GM19351 (cell line): Measurements from ENCODE around the gene DET1.
"Not testable (repeated sequence)": the region's sequence is repeated elsewhere in the genome, so short reads cannot be mapped to it uniquely, and the experiment has no call there.

Source experiments
- ATAC-seq: cut with Tn5 transposase; IDR thresholded peaks from one replicate; pipeline ENCODE4 v1.9.1; 2021; ENCODE audit warnings: mild to moderate bottlenecking, moderate library complexity; ENCODE audit not compliant: unreplicated experiment

Gene DET1

DNA sequence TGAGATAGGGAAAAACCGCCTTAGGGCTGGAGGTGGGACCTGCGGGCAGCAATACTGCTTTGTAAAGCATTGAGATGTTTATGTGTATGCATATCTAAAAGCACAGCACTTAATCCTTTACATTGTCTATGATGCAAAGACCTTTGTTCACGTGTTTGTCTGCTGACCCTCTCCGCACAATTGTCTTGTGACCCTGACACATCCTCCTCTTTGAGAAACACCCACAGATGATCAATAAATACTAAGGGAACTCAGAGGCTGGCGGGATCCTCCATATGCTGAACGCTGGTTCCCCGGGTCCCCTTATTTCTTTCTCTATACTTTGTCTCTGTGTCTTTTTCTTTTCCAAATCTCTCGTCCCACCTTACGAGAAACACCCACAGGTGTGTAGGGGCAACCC is 5.4 kb downstream of the DET1 start:
- not testable (repeated sequence) for ATAC-seq

DNA sequence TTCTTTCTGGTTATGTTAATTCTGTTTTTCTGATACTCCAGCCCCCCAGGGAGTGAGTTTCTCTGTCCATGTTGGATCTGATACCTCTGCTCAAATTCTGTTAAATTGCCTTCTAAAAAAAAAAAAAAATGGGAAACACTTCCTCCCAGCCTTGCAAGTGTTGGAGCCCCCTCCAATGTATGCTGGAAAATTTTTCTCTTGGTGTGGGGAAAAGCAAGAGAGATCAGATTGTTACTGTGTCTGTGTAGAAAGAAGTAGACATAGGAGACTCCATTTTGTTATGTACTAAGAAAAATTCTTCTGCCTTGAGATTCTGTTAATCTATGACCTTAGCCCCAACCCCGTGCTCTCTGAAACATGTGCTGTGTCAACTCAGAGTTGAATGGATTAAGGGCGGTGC is 6.1 kb downstream of the DET1 start:
- ATAC-seq: not testable (repeated sequence)

DNA sequence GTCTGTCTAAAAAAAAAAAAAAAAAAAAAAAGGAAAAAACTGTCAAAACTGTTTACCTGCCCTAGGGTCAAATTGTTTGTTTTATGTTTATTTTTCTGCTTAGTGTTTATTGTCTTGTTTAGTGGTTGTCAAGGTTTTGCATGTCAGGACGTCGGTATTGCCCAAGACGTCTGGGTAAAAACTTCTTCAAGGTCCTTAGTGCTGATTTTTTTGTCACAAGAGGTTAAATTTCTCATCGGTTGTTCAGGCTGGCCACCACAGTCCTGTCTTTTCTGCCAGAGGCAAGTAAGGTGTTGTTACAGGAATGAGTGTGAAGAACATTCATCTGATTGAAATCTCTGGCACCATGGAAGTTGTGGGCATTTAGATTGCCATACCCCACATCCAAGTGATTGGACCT is 7.0 kb downstream of the DET1 start:
- ATAC-seq: no peak

DNA sequence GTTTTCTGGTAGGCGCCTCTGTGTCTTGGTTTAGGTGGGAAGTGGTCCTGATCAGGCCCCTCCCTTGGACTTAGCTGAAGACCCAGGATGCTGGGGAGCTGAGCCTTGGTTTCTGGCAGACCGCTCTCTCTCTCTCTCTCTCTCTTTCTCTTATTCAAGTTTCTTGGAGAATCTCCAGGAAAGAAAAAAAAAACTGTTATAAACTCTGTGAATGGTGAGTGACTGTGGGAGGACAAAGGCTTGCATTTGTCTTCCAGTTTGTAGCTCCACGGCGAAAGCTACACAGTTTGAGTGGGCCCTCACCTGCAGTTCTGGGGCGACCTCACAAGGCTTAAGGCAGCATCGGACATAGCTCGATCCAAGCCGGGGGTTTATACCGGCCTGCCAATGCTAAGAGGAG is 7.5 kb downstream of the DET1 start:
- ATAC-seq: no peak

DNA sequence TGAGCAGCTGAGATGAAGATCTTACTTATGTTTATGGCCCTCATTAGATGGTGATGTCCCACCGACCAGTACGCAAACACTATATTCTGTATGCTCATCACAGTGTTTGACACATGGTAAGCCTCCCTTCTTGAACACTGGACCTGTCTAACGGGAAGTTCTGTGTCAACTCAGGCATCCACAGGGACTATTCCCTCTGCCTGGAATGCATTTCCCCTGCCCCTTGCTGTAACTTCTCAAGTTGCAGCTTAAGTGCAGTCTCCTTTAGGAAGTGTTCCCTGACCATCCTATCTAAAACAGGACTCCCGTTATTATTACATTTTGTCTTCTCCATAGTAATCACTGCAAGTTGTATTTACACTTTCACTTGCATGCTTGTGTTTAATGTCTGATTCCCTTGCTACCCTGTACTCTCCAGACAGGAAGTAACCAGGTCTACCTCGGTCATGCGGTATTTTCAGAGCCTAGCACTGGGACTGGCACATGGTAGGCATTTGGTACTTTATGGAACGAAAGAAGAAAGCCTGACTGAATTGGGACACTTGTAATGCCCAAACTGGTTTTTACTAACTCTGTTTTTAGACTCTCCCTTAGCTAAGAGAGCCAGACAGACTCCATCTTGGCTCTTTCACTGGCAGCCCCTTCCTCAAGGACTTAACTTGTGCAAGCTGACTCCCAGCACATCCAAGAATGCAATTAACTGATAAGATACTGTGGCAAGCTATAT is 8.7 kb downstream of the DET1 start:
- no peak for ATAC-seq

DNA sequence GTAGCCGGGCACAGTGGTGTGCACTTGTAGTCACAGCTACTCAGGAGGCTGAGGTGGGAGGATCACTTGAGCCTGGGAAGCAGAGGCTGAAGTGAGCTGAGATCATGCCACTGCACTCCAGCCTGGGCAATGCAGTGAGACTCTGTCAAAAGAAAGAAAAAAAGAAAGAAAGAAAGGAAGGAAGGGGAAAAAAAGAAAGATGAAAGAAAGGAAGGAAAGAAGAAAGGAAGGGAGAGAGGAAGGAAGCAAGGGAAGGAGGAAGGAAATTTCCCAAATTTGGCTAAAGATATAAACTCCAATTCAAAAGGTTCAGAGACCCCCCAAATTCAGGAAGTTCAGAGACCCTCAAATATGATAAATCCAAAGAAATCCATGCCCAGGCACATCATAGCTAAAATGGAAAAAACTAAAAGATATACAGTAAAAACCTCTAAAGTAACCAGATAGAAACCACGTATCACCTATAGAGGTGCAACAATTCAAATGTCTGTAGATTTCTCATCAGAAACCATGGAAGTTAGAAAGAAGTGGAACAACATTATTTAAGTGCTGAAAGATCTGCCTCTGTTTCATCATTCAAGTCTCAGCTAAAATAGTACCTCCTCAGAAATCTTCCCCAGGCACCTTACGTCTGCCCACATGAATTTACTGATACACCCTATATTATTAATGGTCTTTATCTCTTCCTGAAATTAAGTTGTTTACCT is 10.7 kb downstream of the DET1 start:
- ATAC-seq: no peak

DNA sequence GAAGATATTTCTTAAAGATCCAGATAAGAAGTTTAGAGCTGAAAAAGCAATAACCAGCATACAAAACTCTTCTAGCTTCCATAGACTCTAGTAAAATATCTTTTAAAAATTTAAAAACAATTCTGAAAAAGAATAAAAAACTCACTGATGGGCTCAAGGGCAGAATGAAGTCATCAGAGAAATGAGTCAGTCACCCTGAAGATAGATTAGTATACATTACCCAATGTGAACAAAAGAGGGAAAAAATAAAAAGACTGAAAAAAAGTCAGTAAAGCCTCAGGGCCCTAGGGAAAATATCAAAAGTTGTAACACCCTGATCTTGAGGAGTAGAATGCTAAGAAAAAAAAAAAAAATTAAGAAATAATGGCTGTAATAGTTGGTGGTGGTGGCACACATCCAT is 11.4 kb downstream of the DET1 start:
- ATAC-seq: no peak

DNA sequence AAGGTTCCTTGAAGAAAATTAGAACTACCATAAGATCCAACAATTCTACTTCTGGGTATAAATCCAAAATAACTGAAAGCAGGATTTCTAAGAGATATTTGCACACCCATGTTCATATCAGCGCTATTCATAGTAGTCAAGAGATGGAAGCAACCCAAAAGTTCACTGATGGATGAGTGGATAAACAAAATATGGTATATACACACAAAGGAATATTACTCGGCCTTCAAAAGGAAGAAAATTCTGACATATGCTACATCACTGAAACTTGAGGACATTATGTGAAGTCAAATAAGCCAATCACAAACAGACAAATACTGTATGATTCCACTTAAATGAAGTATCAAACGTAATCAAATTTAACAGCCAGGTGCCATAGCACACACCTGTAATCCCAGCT is 13.1 kb downstream of the DET1 start:
- no peak for ATAC-seq

DNA sequence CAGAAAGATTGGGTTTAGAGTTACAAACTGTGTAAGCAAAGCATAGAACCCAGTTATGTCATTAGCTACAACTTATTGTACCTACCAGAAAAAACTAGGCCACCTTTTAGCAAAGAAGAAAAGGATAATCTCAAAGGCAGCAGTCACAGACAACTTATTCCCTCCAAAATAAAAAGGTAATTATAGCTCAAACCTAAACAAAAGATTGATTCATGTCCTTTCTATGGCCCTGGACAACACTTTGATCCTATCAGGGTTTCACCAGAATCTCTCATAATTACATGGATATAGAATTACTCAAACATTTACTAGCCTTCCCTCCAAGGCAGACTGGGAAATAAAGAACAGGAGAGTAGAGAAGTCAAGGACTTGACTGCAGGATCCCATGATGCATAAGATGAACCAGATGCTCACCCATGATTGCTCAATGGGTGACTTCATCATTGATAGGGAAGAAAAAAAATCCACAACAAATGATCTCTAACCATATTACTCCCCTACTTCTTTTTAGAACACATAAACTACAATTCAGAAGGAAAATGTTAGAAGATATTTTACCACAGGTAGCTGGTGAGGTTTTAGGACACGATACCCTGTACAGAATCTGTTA is 17.4 kb downstream of the DET1 start:
- no peak for ATAC-seq

DNA sequence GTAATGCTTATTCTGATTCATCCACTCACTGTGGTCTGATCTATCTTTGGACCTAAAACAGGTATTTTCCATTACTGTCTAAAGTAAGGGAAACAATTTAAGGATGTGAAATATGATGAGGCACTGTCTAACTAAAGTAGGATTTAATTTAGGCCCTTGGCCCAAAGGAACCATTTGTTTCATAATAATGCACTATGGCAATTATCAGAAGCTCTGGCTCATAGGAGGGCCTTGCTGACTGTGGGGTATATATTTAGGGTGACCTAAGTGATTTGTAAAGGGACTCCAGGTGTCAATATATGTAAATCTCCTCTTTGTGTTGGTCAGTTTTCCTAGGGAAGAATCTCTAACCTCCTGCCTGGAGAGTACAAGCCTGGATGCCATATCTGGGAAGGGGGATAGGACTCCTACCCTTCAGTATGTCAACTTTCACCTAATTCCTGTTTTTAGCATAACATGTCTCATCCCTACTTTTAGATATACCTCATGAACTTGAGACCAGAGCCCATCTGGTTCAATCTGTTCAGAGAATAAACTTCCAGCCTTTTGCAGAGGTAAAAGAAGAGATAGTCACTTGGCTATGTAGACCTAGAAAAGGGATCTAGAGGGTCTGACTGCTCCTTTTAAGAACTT is 20.1 kb downstream of the DET1 start:
- no peak for ATAC-seq

DNA sequence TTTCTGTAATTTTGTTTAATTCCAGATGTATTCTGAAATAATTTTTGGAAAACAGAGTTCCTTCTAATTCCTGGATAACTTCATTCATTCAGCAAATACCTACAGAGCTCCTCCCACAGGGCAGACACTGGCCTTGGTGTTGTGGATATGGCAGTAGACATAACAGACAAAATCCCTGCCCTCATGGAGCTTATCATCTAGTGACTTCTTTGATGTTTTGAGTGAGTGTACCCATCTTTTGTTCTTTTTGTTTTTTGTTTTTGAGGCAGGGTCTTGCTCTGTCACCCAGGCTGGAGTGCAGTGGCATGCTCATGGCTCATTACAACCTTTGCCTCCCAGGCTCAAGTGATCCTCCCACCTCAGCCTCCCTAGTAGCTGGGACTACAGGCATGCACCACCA is 21.1 kb downstream of the DET1 start:
- no peak for ATAC-seq

DNA sequence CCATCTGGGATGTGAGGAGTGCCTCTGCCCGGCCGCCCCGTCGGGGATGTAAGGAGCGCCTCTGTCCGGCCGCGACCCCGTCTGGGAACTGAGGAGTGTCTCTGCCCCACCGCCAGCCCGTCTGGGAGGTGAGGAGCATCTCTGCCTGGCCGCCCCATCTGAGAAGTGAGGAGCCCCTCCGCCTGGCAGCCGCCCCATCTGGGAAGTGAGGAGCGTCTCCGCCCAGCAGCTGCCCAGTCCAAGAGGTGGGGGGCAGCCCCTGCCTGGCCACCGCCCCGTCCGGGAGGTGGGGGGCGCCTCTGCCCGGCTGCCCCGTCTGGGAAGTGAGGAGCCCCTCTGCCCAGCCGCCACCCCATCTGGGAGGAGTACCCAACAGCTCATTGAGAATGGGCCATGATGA is 22.4 kb downstream of the DET1 start:
- not testable (repeated sequence) for ATAC-seq

DNA sequence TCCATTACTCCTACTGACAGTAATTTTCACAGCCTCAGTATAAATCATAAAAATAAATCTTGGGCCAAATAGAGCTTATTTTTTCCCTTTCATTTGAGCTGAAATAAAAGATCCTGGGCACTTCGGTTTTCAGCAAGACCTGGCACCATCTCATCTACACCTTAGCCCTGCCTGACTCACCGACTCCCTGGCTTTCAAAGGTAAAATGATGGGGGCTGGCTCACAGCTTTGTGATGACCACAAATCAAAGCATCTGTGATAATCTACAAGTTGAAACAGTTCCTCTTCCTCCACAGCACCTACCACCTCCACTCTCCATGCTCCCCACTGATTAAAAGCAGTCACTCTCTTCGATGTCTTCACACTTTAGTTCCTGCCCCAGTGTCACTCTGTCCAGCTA is 27.6 kb downstream of the DET1 start:
- ATAC-seq: no peak

DNA sequence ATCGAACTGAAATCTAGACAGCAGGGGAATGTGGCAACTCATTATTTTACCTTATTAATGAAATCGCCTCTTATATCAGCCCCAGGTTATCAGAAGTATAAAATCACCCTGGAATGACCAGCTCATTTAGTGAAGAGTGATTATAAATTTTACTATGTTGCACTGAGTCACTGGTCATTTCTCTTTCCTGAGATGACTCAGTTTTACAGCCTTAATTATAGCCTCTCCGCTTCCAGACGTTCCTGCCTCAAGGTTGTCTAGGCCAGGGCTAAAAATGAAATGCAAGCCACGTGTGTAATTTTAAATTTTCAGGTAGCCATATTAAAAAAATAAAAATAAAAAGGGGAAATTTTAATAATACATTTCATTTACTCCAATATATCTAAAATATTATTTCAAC is 33.3 kb downstream of the DET1 start:
- no peak for ATAC-seq

DNA sequence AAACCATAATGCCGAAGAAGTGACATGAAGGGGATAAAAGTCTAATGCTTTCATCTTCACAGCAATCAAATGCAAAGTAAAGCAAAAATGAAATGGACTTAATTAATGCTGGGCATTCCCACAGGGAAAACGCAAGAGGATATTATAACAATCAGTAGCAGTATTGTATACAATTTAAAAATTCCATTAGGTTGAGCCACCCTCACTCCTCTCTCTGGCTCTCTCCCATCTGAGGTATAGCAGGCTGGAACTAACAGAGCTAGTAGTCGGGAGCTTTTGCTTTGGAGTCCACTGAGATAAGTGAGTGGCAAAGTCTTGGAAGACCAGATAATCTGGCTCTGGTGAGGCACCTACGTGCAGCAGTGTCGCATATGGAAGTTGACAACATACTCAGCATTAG is 33.9 kb downstream of the DET1 start:
- no peak for ATAC-seq

DNA sequence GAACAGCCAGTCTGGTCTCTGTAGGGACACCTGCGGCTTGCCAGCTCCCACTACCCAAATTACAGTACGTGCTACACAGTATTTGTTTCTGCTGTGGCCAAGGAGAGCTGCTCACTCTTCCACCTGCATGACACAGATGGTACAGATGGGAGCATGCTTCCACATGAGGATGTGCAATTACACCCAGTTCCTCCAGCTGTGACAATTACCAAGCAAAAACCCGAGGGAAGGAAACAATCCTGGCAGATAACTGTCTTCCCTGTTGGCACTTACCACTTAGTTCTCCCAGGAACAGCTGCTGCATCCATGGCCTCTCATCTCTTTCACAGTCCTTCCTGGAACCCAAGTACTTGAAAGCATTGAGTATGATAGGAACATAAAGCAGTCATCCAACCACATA is 34.4 kb downstream of the DET1 start:
- no peak for ATAC-seq

DNA sequence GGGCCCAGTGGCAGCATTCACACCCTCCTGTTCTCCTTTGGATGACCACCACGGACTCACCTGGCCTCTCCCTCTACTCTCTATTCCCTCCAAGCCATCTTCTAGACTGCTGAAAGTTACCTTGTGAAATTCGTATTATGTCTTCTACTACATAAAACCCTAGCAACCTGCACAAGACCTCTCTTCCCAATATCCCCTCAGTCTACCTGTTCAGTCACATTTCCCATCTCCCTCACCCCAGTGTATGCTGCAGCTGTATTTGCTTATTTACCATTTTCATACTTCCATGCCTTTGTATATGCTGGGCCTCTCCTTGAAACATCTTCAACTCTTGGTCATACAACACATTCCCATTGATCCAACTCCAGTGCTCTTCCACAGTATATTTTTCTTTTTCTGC is 35.3 kb downstream of the DET1 start:
- no peak for ATAC-seq

DNA sequence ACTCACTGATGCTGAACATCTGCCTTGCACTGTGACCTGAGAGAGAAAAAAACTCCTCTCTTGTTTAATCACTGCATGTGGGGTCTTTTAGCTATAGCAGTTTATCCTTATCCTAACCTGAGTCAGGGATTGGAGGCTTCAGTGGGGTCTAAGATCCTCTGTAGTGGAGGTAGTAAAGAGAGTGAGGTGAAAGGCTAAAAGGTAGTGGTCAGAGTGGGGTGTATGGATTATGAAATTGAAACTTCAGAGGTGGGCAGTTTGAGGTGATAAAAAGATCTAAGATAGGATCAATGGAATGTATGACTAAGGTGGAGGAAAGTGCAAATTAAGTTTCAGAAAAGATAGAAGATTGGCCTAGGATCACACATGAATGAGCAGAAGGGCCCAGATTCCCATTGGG is 36.5 kb downstream of the DET1 start:
- ATAC-seq: peak; percentile 53

DNA sequence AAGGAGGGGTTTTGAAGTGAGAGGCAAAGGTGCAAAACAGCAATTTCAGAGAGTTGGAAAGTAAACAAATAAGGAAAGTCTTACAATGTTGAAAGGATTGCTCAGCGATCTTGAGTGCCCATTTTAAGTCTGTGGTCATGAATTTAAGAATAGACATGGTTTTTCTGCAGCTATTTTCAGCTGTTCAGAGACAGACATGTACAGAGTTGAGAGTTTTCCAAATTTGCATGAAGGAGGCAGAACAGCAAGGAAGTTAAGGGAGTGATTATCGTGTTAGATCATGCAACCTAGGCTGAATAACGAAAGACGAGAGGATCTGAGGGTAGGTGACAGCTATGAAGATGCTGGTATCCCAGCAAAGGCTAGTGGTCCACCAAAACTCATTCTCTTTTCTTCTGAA is 37.2 kb downstream of the DET1 start:
- ATAC-seq: no peak

DNA sequence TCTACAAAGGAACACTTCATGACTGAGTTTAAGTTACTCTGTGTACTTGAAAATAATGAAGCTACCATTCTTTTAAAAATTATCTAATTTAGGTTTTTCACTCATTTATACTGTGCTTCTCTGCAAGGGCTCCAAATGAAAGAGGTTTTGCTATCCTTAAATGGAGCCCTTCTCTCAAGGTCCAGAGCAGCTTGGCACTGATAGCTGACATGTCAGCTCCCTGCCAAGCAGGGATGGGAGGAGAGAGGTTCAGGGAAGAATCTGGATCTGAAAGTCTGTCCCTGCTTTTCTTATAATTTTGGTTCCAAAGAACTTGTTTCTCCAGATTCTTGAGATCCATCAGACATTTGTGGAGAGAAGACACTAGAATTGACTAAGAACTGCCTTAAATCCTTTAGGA is 39.9 kb downstream of the DET1 start:
- no peak for ATAC-seq

DNA sequence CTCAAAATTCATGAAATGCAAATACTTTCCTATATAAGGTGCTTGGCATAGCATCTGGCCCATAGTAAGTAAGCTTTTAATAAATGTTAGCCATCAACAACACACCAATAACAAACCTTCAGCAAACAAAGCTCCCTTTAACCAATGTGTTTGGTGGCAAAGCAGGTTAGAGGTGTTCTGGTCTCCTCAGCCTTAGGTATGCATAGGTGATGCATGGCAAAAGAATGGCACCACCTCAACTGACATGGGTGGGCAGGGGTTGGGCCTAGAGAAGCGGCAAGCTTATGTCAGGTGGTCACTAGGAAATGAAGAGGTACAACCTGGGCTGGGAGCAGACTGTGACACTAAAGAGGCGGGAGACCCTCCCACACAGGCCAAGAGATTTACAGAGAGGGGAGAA is 40.8 kb downstream of the DET1 start:
- no peak for ATAC-seq

DNA sequence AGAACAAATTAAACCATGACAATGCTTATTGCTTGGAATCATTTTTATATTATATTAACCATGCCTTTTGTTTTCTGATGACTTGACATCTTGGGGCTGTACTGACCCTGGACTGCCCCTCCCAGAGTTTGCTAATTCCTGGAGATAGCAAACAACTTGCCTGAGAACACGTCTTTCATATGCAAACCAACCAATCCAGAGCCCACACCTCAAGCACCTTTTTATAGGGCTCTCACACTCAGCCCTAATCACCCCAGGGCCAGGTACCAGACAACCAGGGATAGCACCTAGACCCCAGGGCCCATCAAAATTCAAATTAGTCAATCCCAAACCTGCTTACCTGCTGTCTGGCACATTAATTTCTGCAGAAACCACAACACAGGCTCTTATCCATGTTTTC is 42.0 kb downstream of the DET1 start:
- ATAC-seq: no peak
